OCI-LY1 (cell line): ENCODE results near the gene PGBD2.

Source experiments
- H2AFZ ChIP-seq: fragments of 200-600 bp; sonication (generic), shearing (Covaris generic); 2 replicates; pipeline ENCODE4 v1.6.0; 2014; ENCODE audit warnings: antibody characterized with exemption, mild to moderate bottlenecking, low read length
- H3F3A ChIP-seq: fragments of 200-600 bp; sonication (generic), shearing (Covaris generic); 2 replicates; pipeline ENCODE4 v1.6.0; 2014; ENCODE audit warnings: mild to moderate bottlenecking, antibody characterized with exemption, low read length, moderate library complexity; ENCODE audit not compliant: insufficient read depth
- H3K27ac ChIP-seq: fragments of 200-600 bp; sonication (generic); 2 replicates; pipeline ENCODE4 v1.5.1; 2014; ENCODE audit warnings: low read length, mixed run types, mild to moderate bottlenecking, low read depth; ENCODE audit not compliant: poor library complexity, severe bottlenecking
- H3K27me3 ChIP-seq: fragments of 200-600 bp; sonication (generic); 2 replicates; pipeline ENCODE4 v1.6.0; 2014; ENCODE audit warnings: antibody characterized with exemption, mild to moderate bottlenecking, low read length, moderate library complexity; ENCODE audit not compliant: insufficient read depth
- H3K36me3 ChIP-seq: fragments of 200-600 bp; sonication (generic); 2 replicates; pipeline ENCODE4 v1.6.1; 2014; ENCODE audit warnings: mild to moderate bottlenecking, antibody characterized with exemption, low read length, moderate library complexity, mixed read lengths; ENCODE audit not compliant: insufficient read depth
- H3K4me1 ChIP-seq: fragments of 200-600 bp; sonication (generic); 2 replicates; pipeline ENCODE4 v1.5.1; 2014; ENCODE audit warnings: mild to moderate bottlenecking, low read length, moderate library complexity; ENCODE audit not compliant: insufficient read depth, severe bottlenecking
- H3K4me2 ChIP-seq: fragments of 200-600 bp; sonication (generic), shearing (Covaris generic); 2 replicates; pipeline ENCODE4 v1.6.1; 2014; ENCODE audit warnings: low read length
- H3K4me3 ChIP-seq: fragments of 200-600 bp; sonication (generic); 2 replicates; pipeline ENCODE4 v1.5.1; 2014; ENCODE audit warnings: low read length, low read depth, mild to moderate bottlenecking, mixed read lengths; ENCODE audit not compliant: poor library complexity, severe bottlenecking
- H3K79me2 ChIP-seq: fragments of 200-600 bp; shearing (Covaris generic); 2 replicates; pipeline ENCODE4 v1.6.1; 2016; ENCODE audit warnings: mixed run types, low read length, mixed read lengths; ENCODE audit not compliant: insufficient read depth
- H3K9ac ChIP-seq: fragments of 200-600 bp; sonication (generic), shearing (Covaris generic); 2 replicates; pipeline ENCODE4 v1.6.1; 2014; ENCODE audit warnings: mild to moderate bottlenecking, low read length, mixed read lengths
- H3K9me2 ChIP-seq: fragments of 200-600 bp; sonication (generic), shearing (Covaris generic); 2 replicates; pipeline ENCODE4 v1.6.1; 2014; ENCODE audit warnings: low read depth, mild to moderate bottlenecking, low read length, mixed read lengths
- H3K9me3 ChIP-seq: fragments of 200-600 bp; shearing (Covaris generic); 2 replicates; pipeline ENCODE4 v1.6.1; 2014; ENCODE audit warnings: low read length, mixed read lengths
- H4K20me1 ChIP-seq: fragments of 200-600 bp; sonication (generic), shearing (Covaris generic); 2 replicates; pipeline ENCODE4 v1.6.0; 2016; ENCODE audit warnings: mild to moderate bottlenecking, low read length; ENCODE audit not compliant: insufficient read depth
- EZH2 ChIP-seq: fragments of 200-600 bp; sonication (generic), shearing (Covaris generic); IDR thresholded peaks from 2 replicates; pipeline ENCODE4 v1.8.0; 2017; ENCODE audit warnings: borderline replicate concordance, mixed run types, mild to moderate bottlenecking, antibody characterized with exemption, low read length, moderate library complexity, mixed read lengths
- TF ChIP-seq, protein P1 (sequence below): fragments of 200-600 bp; sonication (generic), shearing (Covaris generic); IDR thresholded peaks from 2 replicates; pipeline ENCODE4 v1.5.1; 2017; ENCODE audit warnings: mild to moderate bottlenecking, antibody characterized with exemption, low read length, moderate library complexity, mixed read lengths

Gene PGBD2

DNA sequence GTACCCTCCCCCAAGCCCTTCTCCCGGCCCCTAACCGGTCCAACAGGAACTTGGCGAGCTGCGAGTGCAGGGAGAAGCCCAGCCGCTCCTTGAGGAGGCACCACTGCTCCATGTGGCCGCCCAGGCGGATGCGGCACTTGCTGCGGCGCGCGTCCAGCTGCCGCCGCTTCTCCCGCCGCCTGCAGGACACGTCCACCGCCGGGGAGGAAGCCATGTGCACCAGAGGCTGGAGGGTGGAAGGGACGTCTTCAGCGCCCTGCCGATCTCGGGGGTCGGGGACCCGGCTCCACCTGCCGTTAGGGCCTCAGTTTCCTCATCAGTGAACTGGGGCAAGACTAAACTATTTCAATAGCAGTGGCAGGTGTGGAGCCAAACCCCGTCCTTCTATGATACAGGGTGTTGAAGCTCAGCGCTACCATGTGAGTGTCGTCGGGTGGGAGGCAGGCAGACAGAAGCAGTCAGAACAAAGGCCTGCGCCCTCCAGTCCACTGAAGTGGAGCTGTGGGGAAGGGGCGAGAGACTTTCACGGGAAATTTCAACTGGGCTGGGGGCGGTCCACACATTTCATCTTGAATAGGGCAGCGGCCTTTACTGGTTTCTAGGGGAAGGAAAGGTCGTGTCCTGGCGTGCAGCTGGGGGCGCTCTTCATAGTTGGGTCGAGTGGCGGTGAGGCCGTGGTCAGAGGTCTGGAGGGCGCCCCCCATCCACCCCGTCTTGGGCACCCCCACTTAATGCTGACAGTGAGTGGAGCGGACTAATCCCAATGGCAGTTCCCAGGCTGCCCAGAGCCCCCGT, 47.7 kb upstream of the PGBD2 start:
- Histone ChIP-seq H3K36me3 (peaks cover 16% of the 10 kb centered on the region), H3K9ac (peak overlapping the region; percentile 89), H3K27ac (peak overlapping the region; percentile 70), H3K9me3 (no peaks in the 10 kb centered on the region), H3K4me3 (peak overlapping the region; percentile 73), H3K9me2 (no peaks in the 10 kb centered on the region), H3K27me3 (no peaks in the 10 kb centered on the region), H3K79me2 (no peaks in the 10 kb centered on the region), H3F3A (no peaks in the 10 kb centered on the region), H4K20me1 (no peaks in the 10 kb centered on the region), H3K4me2 (peak overlapping the region; percentile 95), H2AFZ (no peak overlapping the region), H3K4me1 (peaks cover 35% of the 10 kb centered on the region)
- TF ChIP-seq, protein P1, sequence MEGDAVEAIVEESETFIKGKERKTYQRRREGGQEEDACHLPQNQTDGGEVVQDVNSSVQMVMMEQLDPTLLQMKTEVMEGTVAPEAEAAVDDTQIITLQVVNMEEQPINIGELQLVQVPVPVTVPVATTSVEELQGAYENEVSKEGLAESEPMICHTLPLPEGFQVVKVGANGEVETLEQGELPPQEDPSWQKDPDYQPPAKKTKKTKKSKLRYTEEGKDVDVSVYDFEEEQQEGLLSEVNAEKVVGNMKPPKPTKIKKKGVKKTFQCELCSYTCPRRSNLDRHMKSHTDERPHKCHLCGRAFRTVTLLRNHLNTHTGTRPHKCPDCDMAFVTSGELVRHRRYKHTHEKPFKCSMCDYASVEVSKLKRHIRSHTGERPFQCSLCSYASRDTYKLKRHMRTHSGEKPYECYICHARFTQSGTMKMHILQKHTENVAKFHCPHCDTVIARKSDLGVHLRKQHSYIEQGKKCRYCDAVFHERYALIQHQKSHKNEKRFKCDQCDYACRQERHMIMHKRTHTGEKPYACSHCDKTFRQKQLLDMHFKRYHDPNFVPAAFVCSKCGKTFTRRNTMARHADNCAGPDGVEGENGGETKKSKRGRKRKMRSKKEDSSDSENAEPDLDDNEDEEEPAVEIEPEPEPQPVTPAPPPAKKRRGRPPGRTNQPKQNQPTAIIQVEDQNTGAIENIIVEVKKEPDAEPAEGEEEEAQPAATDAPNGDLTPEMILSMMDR: peak; percentile 83
- no peak for TF ChIP-seq EZH2

DNA sequence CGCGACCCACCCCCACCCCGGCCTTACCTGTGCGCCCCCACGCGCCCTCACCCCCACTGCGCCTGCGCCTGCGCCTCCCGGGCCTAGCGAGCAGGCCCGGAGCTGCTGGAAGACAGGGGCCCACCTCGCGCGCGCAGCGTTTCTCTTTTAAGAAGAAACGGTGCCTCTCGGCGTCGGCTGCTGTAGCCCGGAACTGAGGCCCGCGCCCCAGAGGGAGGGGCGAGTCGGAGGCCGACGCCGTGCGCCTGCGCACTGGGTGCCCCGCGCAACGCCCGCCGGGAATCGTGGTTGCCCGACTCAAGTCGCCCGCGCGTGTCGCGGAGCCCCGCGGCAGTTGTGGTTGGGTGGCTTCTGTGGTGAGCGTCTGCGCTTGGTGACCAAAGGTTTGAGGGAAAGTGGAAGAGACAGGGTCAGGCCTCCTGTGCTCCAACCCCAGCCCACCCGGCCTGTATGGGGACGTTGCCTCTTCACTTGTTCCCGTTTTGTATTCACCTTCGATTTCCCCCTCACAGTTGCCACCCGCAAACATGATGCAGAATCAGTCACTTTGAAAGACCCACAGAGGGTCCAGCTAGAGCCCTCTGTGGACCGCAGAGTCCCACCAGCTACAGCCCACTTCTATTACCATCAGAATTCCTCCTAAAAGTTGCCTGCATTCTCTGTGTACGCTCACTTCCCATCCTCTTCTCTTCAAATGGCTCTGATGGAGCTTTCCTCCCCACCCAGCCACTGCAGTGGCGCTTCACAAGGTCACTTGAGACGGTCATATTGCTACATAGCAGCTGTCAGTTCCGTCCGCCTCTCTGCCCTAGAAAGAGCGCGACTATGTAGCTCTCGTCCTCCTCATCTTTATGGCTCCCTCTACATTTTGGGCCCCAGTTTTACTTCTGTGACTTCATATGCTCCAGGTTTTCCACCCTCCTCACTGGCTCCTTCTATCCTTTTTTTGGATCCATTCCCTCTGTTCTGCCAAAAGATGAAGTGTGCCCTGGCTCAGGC, 46.8 kb upstream of the PGBD2 start, which contains the start of gene ZNF692:
Gene ZNF692, minus strand, starts transcription at position 195 of the 999 bp plus-strand sequence. CDS start 776 bp downstream, outside the sequence.
- peak within 1 kb of the TSS; percentile 74 for H3K27ac ChIP-seq
- H4K20me1 ChIP-seq: no peaks in the 10 kb centered on the region
- peaks cover 7% of the 10 kb centered on the region for H3K36me3 ChIP-seq
- peak within 1 kb of the TSS; percentile 73 for H3K4me3 ChIP-seq
- no peaks in the 10 kb centered on the region for H3F3A ChIP-seq
- peaks cover 42% of the 10 kb centered on the region for H3K4me1 ChIP-seq
- no peak within 1 kb of the TSS for H2AFZ ChIP-seq
- H3K9me3 ChIP-seq: no peaks in the 10 kb centered on the region
- no peaks in the 10 kb centered on the region for H3K79me2 ChIP-seq
- H3K27me3 ChIP-seq: no peaks in the 10 kb centered on the region
- peak within 1 kb of the TSS; percentile 95 for H3K4me2 ChIP-seq
- TF ChIP-seq EZH2: no peak
- TF ChIP-seq, protein P1: no peak; the same call in 1 of the 2 replicates
- H3K9me2 ChIP-seq: no peaks in the 10 kb centered on the region
- H3K9ac ChIP-seq: peak within 1 kb of the TSS; percentile 89

DNA sequence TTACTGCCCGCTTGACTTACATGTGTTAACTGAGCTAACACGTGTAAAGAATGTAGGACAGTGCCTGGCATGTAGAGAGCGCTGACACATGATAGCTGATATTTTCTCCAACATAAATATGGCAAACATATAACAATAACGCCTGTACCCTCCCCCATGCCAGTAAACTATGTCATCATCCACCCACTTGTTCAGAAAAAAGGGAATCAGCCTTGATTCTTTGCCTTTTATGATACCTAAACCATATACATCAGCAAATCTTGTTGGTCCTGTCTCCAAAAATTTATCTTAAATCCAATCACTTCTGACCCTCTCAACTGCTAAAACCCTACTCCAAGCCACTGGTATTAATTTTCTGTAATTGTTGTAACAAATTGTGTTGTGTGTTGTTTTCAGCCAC, 46.0 kb upstream of the PGBD2 start:
- TF ChIP-seq EZH2: no peak
- TF ChIP-seq, protein P1: no peak
- peak overlapping the region; percentile 87; the same call in 1 of the 2 replicates for H3K9ac ChIP-seq

More for the DNA sequence above, 46.0 kb upstream of the PGBD2 start:
- peak overlapping the region; percentile 73 for H3K4me3 ChIP-seq
- peaks cover 42% of the 10 kb centered on the region for H3K4me1 ChIP-seq
- no peaks in the 10 kb centered on the region for H3K9me3 ChIP-seq
- no peaks in the 10 kb centered on the region for H3K79me2 ChIP-seq
- H3K27me3 ChIP-seq: no peaks in the 10 kb centered on the region
- no peaks in the 10 kb centered on the region for H3K9me2 ChIP-seq
- no peaks in the 10 kb centered on the region for H3F3A ChIP-seq
- H3K36me3 ChIP-seq: peaks cover 3% of the 10 kb centered on the region
- H4K20me1 ChIP-seq: no peaks in the 10 kb centered on the region
- peak overlapping the region; percentile 74 for H3K27ac ChIP-seq
- H2AFZ ChIP-seq: no peak overlapping the region
- H3K4me2 ChIP-seq: peak overlapping the region; percentile 95
